H9 (cell line): Measurements from ENCODE around the gene GALNT13. TPM values are rescaled to one million over a fixed set of nuclear protein-coding genes. Genes with fewer than 3 reads are reported as not detected.

Experiments used
- DNase-seq: peaks from one replicate; pipeline ENCODE4 v3.0.0-alpha.2; 2017
- H2AFZ ChIP-seq: one replicate; pipeline ENCODE4 v1.6.1; 2013; ENCODE audit warnings: mild to moderate bottlenecking, low read length, control low read depth, moderate library complexity
- H2AK5ac ChIP-seq: 2 replicates; pipeline ENCODE4 v1.6.1; 2013; ENCODE audit warnings: low read length, control low read depth, mixed read lengths; ENCODE audit not compliant: insufficient read length
- H2BK120ac ChIP-seq: one replicate; pipeline ENCODE4 v1.6.1; 2013; ENCODE audit warnings: low read depth, mild to moderate bottlenecking, low read length, control low read depth, inconsistent platforms; ENCODE audit not compliant: poor library complexity, severe bottlenecking
- H2BK12ac ChIP-seq: 2 replicates; pipeline ENCODE4 v1.6.1; 2013; ENCODE audit warnings: low read length, control low read depth, mixed read lengths, low read depth; ENCODE audit not compliant: insufficient read length
- H2BK15ac ChIP-seq: 2 replicates; pipeline ENCODE4 v1.6.1; 2013; ENCODE audit warnings: low read depth, low read length, control low read depth
- H2BK20ac ChIP-seq: one replicate; pipeline ENCODE4 v1.6.1; 2013; ENCODE audit warnings: low read depth, mild to moderate bottlenecking, low read length, control low read depth, inconsistent platforms; ENCODE audit not compliant: poor library complexity, severe bottlenecking
- H2BK5ac ChIP-seq: 2 replicates; pipeline ENCODE4 v1.6.1; 2013; ENCODE audit warnings: low read length, control low read depth, mixed read lengths; ENCODE audit not compliant: insufficient read length
- H3K14ac ChIP-seq: 2 replicates; pipeline ENCODE4 v1.6.1; 2013; ENCODE audit warnings: low read length, control low read depth; ENCODE audit not compliant: insufficient read depth
- H3K18ac ChIP-seq: 2 replicates; pipeline ENCODE4 v1.6.1; 2013; ENCODE audit warnings: low read depth, mild to moderate bottlenecking, mixed read lengths, low read length, control low read depth; ENCODE audit not compliant: insufficient read length
- H3K23ac ChIP-seq: 2 replicates; pipeline ENCODE4 v1.6.1; 2013; ENCODE audit warnings: low read length, control low read depth, mixed read lengths, low read depth; ENCODE audit not compliant: insufficient read length
- H3K23me2 ChIP-seq: 2 replicates; pipeline ENCODE4 v1.6.1; 2013; ENCODE audit warnings: low read depth, mild to moderate bottlenecking, mixed read lengths, low read length, control low read depth; ENCODE audit not compliant: insufficient read length, poor library complexity, severe bottlenecking
- H3K27ac ChIP-seq: 2 replicates; pipeline ENCODE4 v1.5.1; 2013; ENCODE audit warnings: low read length, control low read depth, mixed read lengths, low read depth; ENCODE audit not compliant: insufficient read length
- H3K27me3 ChIP-seq: 2 replicates; pipeline ENCODE4 v1.6.1; 2013; ENCODE audit warnings: low read length, control low read depth, inconsistent platforms; ENCODE audit not compliant: insufficient read depth
- H3K4ac ChIP-seq: 2 replicates; pipeline ENCODE4 v1.6.1; 2013; ENCODE audit warnings: low read depth, mild to moderate bottlenecking, control low read depth, inconsistent platforms, low read length, moderate library complexity
- H3K4me1 ChIP-seq: 2 replicates; pipeline ENCODE4 v1.6.1; 2013; ENCODE audit warnings: low read length, control low read depth, inconsistent platforms; ENCODE audit not compliant: insufficient read depth
- H3K4me2 ChIP-seq: 2 replicates; pipeline ENCODE4 v1.6.1; 2013; ENCODE audit warnings: low read length, control low read depth, mixed read lengths; ENCODE audit not compliant: insufficient read length, insufficient read depth
- H3K56ac ChIP-seq: 2 replicates; pipeline ENCODE4 v1.6.1; 2013; ENCODE audit warnings: low read depth, mild to moderate bottlenecking, mixed read lengths, low read length, control low read depth; ENCODE audit not compliant: insufficient read length
- H3K79me1 ChIP-seq: 2 replicates; pipeline ENCODE4 v1.6.1; 2013; ENCODE audit warnings: low read depth, mild to moderate bottlenecking, moderate library complexity, low read length, control low read depth, inconsistent platforms; ENCODE audit not compliant: insufficient read depth, poor library complexity, severe bottlenecking
- H3K79me2 ChIP-seq: 2 replicates; pipeline ENCODE4 v1.6.1; 2013; ENCODE audit warnings: low read length, control low read depth, inconsistent platforms; ENCODE audit not compliant: insufficient read depth
- H3K9ac ChIP-seq: 2 replicates; pipeline ENCODE4 v1.6.1; 2013; ENCODE audit warnings: low read length, control low read depth, mixed read lengths; ENCODE audit not compliant: insufficient read length; ENCODE audit errors: extremely low read depth
- H3K9me3 ChIP-seq: one replicate; pipeline ENCODE4 v1.6.1; 2013; ENCODE audit warnings: low read depth, low read length, inconsistent platforms; ENCODE audit not compliant: control insufficient read depth
- H3T11ph ChIP-seq: one replicate; pipeline ENCODE4 v1.6.1; 2013; ENCODE audit warnings: mild to moderate bottlenecking, low read length, control low read depth, inconsistent platforms
- H4K20me1 ChIP-seq: one replicate; pipeline ENCODE4 v1.6.1; 2013; ENCODE audit not compliant: control insufficient read depth, insufficient read length, insufficient read depth
- H4K5ac ChIP-seq: 2 replicates; pipeline ENCODE4 v1.6.1; 2013; ENCODE audit warnings: low read depth, mild to moderate bottlenecking, mixed read lengths, low read length, control low read depth; ENCODE audit not compliant: insufficient read length
- H4K8ac ChIP-seq: replicated peaks from 2 replicates; pipeline ENCODE4 v1.6.1; 2013; ENCODE audit warnings: low read length, control low read depth, mixed read lengths, low read depth; ENCODE audit not compliant: insufficient read length
- H4K91ac ChIP-seq: 2 replicates; pipeline ENCODE4 v1.6.1; 2013; ENCODE audit warnings: low read depth, mild to moderate bottlenecking, moderate library complexity, mixed read lengths, low read length, control low read depth; ENCODE audit not compliant: insufficient read length
- H3K27ac Mint-ChIP-seq, 3 experiments: 2 replicates in 2 of 3; 3 replicates in 1 of 3; pipeline ENCODE4 v1.8.0; 2020 to 2021; ENCODE audit warnings: mixed read lengths in 3 of 3, mild to moderate bottlenecking in 1 of 3, moderate library complexity in 1 of 3
- H3K27me3 Mint-ChIP-seq: 2 replicates; pipeline ENCODE4 v1.8.0; 2021; ENCODE audit warnings: low read depth, mild to moderate bottlenecking, moderate library complexity, mixed read lengths
- H3K36me3 Mint-ChIP-seq, 3 experiments: 2 replicates in 2 of 3; 3 replicates in 1 of 3; pipeline ENCODE4 v1.8.0; 2020 to 2021; ENCODE audit warnings: low read depth in 3 of 3, mixed read lengths in 3 of 3; ENCODE audit not compliant: insufficient read depth in 1 of 3
- H3K4me1 Mint-ChIP-seq, 2 experiments: 2 replicates each; pipeline ENCODE4 v1.8.0; 2020; ENCODE audit warnings: mixed read lengths in 2 of 2
- H3K4me3 Mint-ChIP-seq, 2 experiments: 2 replicates in 1 of 2; 3 replicates in 1 of 2; pipeline ENCODE4 v1.8.0; 2020 to 2021; ENCODE audit warnings: mild to moderate bottlenecking in 2 of 2, mixed read lengths in 2 of 2, moderate library complexity in 1 of 2
- H3K9me3 Mint-ChIP-seq, 2 experiments: 2 replicates in 1 of 2; 3 replicates in 1 of 2; pipeline ENCODE4 v1.8.0; 2020; ENCODE audit warnings: mild to moderate bottlenecking in 2 of 2, mixed read lengths in 2 of 2, moderate library complexity in 1 of 2
- WGBS: extraction: QIAGEN DNeasy Blood & Tissue Kit; methylation state at CpG from one replicate; pipeline ENCODE4 v1.1.7; 2013; ENCODE audit warnings: missing lambda C conversion rate, low lambda C conversion rate, mixed read lengths; ENCODE audit not compliant: insufficient read length; ENCODE audit errors: extremely low coverage; 5-methylcytosine and 5-hydroxymethylcytosine counted together
- total RNA-seq: library from RNA; stranded (reverse); gene quantifications from 2 replicates; pipeline ENCODE4 v1.2.1, GENCODE V29; 2021
- TF ChIP-seq, protein P1 (sequence below): fragments of 200-600 bp; sonication (generic); conservative IDR thresholded peaks from 3 replicates; pipeline ENCODE4 v1.8.0; 2021; ENCODE audit warnings: antibody characterized with exemption, mild to moderate bottlenecking

GALNT13 gene
- total RNA-seq, 1 experiment from 2014 or later = 6.6 TPM

DNA sequence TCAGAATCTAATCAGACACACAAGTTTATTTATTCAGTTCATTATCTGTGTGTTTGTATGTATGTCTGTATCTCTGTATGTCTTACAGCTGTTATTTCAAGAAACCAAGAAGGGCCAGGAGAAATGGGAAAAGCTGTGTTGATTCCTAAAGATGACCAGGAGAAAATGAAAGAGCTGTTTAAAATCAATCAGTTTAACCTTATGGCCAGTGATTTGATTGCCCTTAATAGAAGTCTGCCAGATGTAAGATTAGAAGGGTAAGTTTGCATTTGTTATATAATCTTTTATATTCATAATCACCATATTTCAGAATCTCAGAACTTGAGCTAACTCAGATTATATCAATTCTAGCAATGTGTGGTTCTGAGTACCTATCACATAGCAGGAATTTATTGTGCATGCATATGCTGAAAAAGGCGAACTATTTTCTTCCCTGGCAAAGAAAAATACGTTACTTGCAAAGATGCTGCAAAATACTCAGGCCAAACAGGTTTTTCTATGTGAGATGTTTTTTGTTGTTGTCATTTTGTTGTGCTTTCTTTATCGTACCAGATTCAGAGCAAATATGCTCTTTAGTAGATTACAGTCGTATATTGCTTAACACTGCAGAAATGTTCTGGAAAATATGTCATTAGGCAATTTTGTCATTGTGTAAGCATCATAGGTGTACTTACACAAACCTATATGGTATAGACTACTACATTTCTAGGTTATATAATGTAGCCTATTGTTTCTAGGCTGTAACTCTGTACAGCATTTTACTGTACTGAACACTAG, 268.7 kb downstream of the GALNT13 start:
- H3K4ac ChIP-seq = no peak overlapping the region
- no peaks in the 10 kb centered on the region for H3K9me3 ChIP-seq
- H3K9me3 Mint-ChIP-seq = no peaks in the 10 kb centered on the region
- H3K23ac ChIP-seq = no peak overlapping the region
- H4K8ac ChIP-seq = no peak overlapping the region
- no peak overlapping the region; a peak in 1 of 7 replicates for H3K27ac Mint-ChIP-seq
- H3K14ac ChIP-seq = no peak overlapping the region
- H2BK20ac ChIP-seq = no peak overlapping the region
- WGBS = no CpG with 5 or more reads among the region's 4 CpGs
- H2BK12ac ChIP-seq = no peak overlapping the region
- H3K4me1 Mint-ChIP-seq = peaks cover 4% of the 10 kb centered on the region in 2 experiments; a peak in 3 of 4 replicates
- TF ChIP-seq, protein P1, sequence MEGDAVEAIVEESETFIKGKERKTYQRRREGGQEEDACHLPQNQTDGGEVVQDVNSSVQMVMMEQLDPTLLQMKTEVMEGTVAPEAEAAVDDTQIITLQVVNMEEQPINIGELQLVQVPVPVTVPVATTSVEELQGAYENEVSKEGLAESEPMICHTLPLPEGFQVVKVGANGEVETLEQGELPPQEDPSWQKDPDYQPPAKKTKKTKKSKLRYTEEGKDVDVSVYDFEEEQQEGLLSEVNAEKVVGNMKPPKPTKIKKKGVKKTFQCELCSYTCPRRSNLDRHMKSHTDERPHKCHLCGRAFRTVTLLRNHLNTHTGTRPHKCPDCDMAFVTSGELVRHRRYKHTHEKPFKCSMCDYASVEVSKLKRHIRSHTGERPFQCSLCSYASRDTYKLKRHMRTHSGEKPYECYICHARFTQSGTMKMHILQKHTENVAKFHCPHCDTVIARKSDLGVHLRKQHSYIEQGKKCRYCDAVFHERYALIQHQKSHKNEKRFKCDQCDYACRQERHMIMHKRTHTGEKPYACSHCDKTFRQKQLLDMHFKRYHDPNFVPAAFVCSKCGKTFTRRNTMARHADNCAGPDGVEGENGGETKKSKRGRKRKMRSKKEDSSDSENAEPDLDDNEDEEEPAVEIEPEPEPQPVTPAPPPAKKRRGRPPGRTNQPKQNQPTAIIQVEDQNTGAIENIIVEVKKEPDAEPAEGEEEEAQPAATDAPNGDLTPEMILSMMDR = no peak
- H2BK15ac ChIP-seq = no peak overlapping the region
- H4K91ac ChIP-seq = no peak overlapping the region
- no peak overlapping the region for H2BK120ac ChIP-seq
- H2BK5ac ChIP-seq = no peak overlapping the region
- DNase-seq = no peak
- no peaks in the 10 kb centered on the region for H3K27me3 ChIP-seq
- H3K9ac ChIP-seq = no peak overlapping the region
- H3K79me2 ChIP-seq = no peaks in the 10 kb centered on the region
- no peak overlapping the region for H2AFZ ChIP-seq
- H3K36me3 Mint-ChIP-seq = no peaks in the 10 kb centered on the region
- H3K27ac ChIP-seq = no peak overlapping the region
- no peaks in the 10 kb centered on the region for H4K20me1 ChIP-seq
- no peak overlapping the region for H3K18ac ChIP-seq
- H3K4me2 ChIP-seq = no peak overlapping the region
- H3K4me3 Mint-ChIP-seq = no peak overlapping the region
- no peak overlapping the region for H3K56ac ChIP-seq
- H3K79me1 ChIP-seq = no peaks in the 10 kb centered on the region
- H4K5ac ChIP-seq = no peak overlapping the region
- no peak overlapping the region for H3T11ph ChIP-seq
- no peak overlapping the region for H2AK5ac ChIP-seq
- no peaks in the 10 kb centered on the region for H3K27me3 Mint-ChIP-seq
- H3K23me2 ChIP-seq = no peaks in the 10 kb centered on the region
- H3K4me1 ChIP-seq = no peaks in the 10 kb centered on the region
